DMS114 treated with DMSO at 0.1 percent for 48 hours (cell line): Measurements from ENCODE around the gene SCN2B.

ENCODE experiments used
- DNase-seq: peaks from one replicate; lab custom pipeline; 2025; ENCODE audit not compliant: unreplicated experiment; lab: John Stamatoyannopoulos, UW

The SCN2B gene

GRCh38 chr11:118154641-118155040, 21.8 kb downstream of the SCN2B start:
- DNase-seq: no peak

- no peak for DNase-seq
Observed at GRCh38 chr11:118153976-118154375, 22.5 kb downstream of the SCN2B start.

GRCh38 chr11:118153516-118153915, 22.9 kb downstream of the SCN2B start:
- DNase-seq: no peak

GRCh38 chr11:118152552-118153471, 23.6 kb downstream of the SCN2B start, which contains the start of gene SCN4B:
SCN4B (minus strand) TSS chr11:118152823; CDS start chr11:118152673, 150 bp downstream.
- peak; percentile 38 for DNase-seq

DNA sequence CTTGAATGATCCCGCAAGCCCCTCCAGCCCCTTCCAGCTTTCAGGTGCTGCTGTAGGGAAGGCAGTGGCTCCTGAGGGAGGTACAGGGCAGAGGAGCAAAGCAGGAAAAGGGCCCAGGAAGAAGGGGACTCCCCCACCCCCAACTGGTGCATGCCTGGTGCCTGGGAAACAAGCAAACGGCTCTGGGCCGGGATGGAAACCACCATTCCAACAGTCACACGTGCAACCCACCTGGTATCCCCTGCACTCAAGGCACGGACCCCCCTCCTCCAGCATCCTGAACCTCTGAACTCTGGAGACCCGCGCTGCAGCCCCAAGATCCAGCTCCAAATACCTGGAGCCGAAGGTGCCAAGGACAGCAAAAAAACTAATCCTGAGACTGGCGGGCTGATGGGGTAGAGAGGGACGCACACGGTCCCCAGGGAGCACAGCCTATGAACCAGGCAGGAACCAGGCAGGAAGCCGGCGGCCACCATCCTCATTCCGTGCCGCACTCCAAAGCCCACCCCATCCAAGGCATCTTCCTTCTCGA, 24.4 kb downstream of the SCN2B start:
- DNase-seq: no peak

- no peak for DNase-seq
Observed at GRCh38 chr11:118151431-118151830, 25.0 kb downstream of the SCN2B start.

DNA sequence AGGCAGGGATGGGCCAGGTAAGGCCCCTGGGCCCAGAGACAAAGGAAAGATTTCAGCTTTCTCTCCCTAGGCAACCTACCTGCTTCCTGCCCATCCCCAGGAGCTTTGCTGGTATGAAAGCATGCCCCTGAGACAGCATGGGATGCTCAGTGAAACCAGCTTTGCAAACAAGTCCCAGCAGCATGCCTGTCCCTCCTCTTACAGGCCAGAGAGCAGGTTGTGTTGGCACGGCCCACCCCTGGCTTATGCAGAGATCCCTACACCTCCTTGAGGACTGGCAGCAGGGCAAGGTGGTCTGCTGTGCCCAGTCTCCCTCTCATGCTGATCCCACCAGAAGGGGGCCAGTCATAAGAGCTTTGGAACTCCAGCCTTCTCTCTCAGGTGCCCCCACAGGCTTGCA, 26.9 kb downstream of the SCN2B start:
- DNase-seq: no peak

DNA sequence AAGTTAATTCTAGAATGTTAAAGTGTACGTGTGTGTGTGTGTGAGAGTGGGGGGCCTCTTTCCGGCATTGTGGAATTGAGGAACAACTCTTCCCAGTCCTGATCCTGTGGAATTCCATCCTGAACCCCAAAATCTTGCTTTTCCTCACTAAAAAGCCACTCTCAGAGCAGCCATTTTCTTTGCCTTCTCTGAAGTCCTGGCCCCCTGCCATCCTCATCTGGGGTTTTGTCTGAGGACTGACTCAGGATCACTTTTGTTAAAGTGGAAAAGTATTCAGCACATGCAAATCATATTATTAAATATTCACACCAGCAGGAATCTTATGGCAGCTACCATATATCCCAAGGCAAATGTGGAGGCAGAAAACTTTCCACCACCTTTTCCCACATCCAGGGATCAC, 27.6 kb downstream of the SCN2B start:
- DNase-seq: no peak

DNA sequence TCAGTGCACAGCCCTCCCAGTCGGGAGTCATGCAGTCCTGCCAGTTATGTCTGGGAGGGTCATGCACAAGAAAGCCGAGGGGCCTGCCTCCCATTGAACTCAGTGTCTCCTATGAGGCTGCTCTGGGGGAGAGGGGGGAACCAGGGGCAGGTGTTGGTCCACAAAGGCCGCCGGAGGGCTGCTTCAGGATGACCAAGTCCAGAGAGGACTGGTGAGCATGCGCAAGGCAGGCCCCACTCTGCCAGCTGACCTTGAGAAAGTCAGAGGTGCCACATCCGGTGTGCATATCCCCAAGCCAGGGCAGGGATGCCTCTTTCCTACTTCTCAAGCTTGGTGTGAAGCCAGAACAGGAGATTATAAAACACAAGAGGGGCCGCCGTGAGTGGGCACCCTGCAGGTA, 28.2 kb downstream of the SCN2B start:
- DNase-seq: no peak

- no peak for DNase-seq
Observed at GRCh38 chr11:118147502-118147901, 28.9 kb downstream of the SCN2B start.

DNA sequence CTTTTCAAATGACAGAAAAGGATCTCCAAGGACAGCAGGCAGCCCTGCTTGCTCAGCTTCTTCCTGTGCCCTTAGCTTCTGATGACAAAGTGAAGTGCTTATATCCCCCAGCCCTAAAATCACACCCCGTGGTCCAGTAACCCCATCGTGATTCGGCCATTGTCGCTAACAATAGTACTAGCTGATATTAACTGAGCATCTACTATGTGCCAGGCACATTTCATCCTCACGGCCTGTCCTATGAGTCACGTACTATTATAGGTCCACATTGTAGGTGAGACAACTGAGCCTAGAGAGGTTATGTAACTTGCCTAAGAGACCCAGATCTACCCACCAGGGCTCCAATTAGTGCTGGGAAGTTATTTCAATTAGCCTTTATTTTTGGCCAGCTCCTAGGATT, 29.9 kb downstream of the SCN2B start:
- DNase-seq: no peak

GRCh38 chr11:118145285-118146227, 30.9 kb downstream of the SCN2B start:
- peak; percentile 60 for DNase-seq

DNA sequence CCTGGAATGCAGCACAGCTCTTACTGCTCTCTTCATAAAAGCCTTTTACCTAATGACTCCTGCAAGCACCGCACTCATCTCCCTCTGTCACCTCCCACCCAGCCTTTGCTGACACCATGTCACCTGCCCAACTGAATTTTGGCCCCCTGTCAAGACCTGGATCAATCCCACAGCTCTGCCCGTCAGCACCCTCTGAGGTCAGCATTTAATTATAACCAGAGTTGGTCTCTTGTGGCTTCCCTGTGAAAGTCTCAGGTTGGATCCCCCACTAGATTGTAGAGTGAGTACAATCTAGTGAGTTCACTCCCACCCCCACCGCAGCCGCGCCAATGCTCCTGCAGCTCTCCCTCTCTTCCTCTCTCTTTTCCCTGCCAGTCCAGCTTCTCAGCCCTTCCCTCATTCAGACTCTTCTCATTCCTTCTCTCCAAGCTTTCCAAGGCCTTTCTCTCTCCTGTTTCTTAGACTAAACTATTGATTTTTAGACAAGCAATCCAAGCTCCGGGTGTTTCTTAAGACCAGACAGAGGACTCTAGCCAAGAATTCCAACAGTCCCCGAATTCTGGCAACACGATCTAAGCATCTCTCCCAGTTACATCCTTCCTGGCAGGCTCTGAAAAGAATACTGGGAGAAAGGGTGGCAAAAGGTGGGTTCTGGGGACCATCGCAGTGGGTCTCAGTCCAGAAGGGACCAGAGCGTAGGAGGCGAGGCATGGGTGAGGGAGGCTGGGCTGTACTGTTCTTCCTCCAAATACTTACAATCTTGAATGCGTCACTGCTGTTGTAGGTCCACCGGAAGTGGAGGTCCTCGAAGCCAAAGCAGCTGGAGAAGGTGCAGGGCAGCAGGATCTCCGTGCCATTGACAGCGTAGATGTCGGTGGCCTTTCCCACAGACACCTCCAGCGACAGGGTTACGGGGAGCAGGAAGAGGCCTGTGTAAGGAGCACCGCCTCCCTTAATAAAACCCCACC, 31.9 kb downstream of the SCN2B start:
- DNase-seq: no peak

GRCh38 chr11:118143661-118144185, 32.7 kb downstream of the SCN2B start:
- DNase-seq: no peak

DNA sequence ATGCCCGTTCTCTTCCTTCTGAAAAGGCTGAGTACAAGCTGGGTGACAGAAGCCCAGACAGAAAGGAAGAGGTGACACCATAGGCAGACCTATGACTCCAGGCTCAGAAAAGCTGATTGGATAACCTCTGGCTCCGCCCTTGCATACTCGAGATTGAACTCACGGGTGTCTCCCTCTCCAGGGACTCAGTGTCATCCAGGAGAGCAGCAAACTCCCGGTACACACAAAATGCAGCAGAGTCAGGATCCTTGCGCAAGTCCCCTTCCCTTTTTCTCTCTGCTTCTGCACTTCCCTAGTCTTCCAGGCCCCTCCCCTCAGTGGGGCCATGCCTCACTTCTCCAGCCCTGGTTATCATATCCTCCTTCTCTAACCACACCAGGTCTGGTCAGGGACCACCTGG, 33.6 kb downstream of the SCN2B start:
- no peak for DNase-seq

DNA sequence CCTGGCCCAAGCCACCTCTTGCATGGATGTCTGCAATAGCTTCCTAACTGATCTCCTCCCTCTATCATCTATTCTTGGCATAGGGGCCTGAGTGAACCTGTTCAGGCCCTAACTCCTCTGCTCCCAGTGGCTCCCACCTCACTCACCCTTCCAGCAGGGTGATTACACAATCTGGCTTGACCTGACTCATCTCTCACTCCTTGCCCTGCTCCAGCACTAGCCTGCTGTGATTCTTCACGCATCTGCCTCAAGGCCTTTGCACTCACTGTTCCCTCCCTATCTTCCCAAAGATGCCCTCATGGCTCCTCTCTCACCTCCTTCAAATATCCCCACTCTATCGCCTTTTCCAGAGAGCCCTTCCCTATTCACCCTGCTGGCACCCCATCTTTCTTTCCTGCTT, 34.4 kb downstream of the SCN2B start:
- no peak for DNase-seq

- no peak for DNase-seq
Observed at GRCh38 chr11:118139578-118139977, 36.9 kb downstream of the SCN2B start.

GRCh38 chr11:118138839-118139420, 37.5 kb downstream of the SCN2B start:
- no peak for DNase-seq

DNA sequence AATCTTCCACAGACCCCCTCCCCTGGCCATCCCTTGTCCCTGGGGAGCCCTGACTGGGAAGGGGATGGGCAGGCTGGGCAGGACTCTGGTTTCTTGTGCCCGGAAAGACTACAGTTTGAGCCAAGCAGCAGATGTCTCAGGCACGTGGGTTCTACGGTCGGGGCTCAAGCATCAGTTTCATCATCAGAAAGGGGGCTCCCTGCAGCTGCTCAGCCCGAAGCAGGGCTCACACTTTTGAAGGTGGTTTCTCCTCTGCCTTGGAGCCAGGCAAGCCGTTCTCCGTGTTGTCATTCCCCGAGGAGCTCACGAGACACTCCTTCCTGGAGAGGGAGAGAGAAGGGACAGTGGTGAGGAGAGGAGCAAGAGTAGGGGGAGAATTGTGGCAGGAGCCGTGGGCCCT, 39.6 kb downstream of the SCN2B start:
- no peak for DNase-seq

DNA sequence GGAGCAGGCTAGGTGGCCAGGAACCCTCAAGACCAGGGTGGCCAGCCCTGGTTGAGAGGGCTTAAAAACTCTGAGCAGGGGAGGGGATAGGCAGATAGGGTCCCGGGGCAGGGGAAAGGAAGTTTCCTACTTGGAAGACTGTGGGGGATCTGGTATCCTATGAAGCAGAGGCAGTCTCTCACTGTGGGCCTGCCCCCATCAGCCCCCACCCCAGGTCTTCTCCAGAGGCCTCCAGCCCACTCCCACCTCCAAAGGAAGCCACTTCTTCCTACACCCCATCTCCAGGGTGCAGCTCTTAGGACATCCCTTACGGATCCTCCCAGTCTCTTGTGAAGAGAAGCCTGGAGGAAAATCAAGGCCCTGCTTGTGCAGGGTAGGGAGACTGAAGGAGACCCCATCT, 40.1 kb downstream of the SCN2B start:
- no peak for DNase-seq
